GM18520 (cell line): ENCODE measurements around the gene PYGL.
A peak's percentile ranks its signal among the peaks of the same experiment; 100 is the strongest.

Experiments used
- ATAC-seq: cut with Tn5 transposase; IDR thresholded peaks from one replicate; pipeline ENCODE4 v1.9.1; 2021; ENCODE audit not compliant: unreplicated experiment

PYGL gene

GRCh38 chr14:50882932-50883826 is 61.1 kb downstream of the PYGL start:
- no peak for ATAC-seq

- ATAC-seq = peak; percentile 89
These were observed 68.8 kb downstream of the PYGL start for GRCh38 chr14:50875359-50876070.

GRCh38 chr14:50874757-50875156 is 69.5 kb downstream of the PYGL start:
- no peak for ATAC-seq

GRCh38 chr14:50871914-50872732 is 72.2 kb downstream of the PYGL start, which contains the start of gene ABHD12B:
TSS of gene ABHD12B (plus strand) at chr14:50872053. CDS start at chr14:50872175, 122 bp downstream.
- no peak for ATAC-seq

- ATAC-seq = no peak
These were observed 73.1 kb downstream of the PYGL start for GRCh38 chr14:50871228-50871627.

- no peak for ATAC-seq
These were observed 78.7 kb downstream of the PYGL start for GRCh38 chr14:50865391-50866076.

- no peak for ATAC-seq
These were observed 79.3 kb downstream of the PYGL start for GRCh38 chr14:50864946-50865345.

GRCh38 chr14:50864237-50864636 is 80.0 kb downstream of the PYGL start:
- no peak for ATAC-seq

GRCh38 chr14:50862036-50862570 is 82.2 kb downstream of the PYGL start:
- no peak for ATAC-seq

- ATAC-seq = no peak
These were observed 83.7 kb downstream of the PYGL start for GRCh38 chr14:50860478-50861086.

GRCh38 chr14:50859296-50859624 is 85.0 kb downstream of the PYGL start:
- ATAC-seq = no peak

- ATAC-seq = no peak
These were observed 87.6 kb downstream of the PYGL start for GRCh38 chr14:50856660-50857059.

GRCh38 chr14:50855558-50855957 is 88.7 kb downstream of the PYGL start:
- no peak for ATAC-seq
